HepG2 (cell line): Measurements from ENCODE around the gene CNNM2. TPM values are rescaled to one million over a fixed set of nuclear protein-coding genes. Genes with fewer than 3 reads are reported as not detected.

ENCODE experiments used
- ATAC-seq: fragments of 200-7000 bp; cut with Tn5 transposase; 3 replicates; pipeline ENCODE4 v1.9.1; 2020; ENCODE audit warnings: mild to moderate bottlenecking, moderate library complexity
- BruUV-seq: library from RNA; stranded (reverse); fragments of 400-500 nt; replicated peaks from 2 replicates; lab custom pipeline; 2021; lab: Mats Ljungman, UMichigan
- CTCF ChIA-PET: fragments of 300-600 bp; formaldehyde crosslinking; extraction: SDS; loops from one replicate; lab custom pipeline; 2021; ENCODE audit warnings: low total read pairs, inconsistent platforms, low intra/inter-chr PET ratio; lab: Yijun Ruan, JAX
- POLR2A ChIA-PET: fragments of 350-600 bp; sonication (Branson Sonifier 250); formaldehyde crosslinking; loops from one replicate; lab custom pipeline; 2020; ENCODE audit warnings: antibody characterized with exemption, inconsistent platforms; lab: Yijun Ruan, JAX
- DNase-seq: peaks from one replicate; pipeline ENCODE4 v3.0.0-alpha.2; 2015; ENCODE audit warnings: low spot score
- FAIRE-seq: peaks from 3 replicates; lab custom pipeline; 2011; peaks lifted over from hg19 to GRCh38; lab: Jason Lieb, UNC
- H2AFZ ChIP-seq: one replicate; pipeline ENCODE4 v1.6.1; 2011; ENCODE audit warnings: low read length, inconsistent platforms
- H3K27ac ChIP-seq: fragments of 300-600 bp; 3 replicates; pipeline ENCODE4 v1.8.0; 2011; ENCODE audit warnings: mixed run types, mild to moderate bottlenecking, mixed read lengths, low read length, inconsistent platforms; ENCODE audit not compliant: insufficient read depth; ENCODE audit errors: extremely low read length
- H3K27me3 ChIP-seq, 2 experiments: fragments of 200-600 bp in 1 of 2; 2 replicates in 1 of 2; 3 replicates in 1 of 2; pipeline versions ENCODE4 v1.6.0 to v1.8.0; 2011; ENCODE audit warnings: low read length in 2 of 2, mild to moderate bottlenecking in 2 of 2, moderate library complexity in 2 of 2, inconsistent platforms in 1 of 2; ENCODE audit not compliant: insufficient read depth in 2 of 2, control insufficient read depth in 1 of 2
- H3K36me3 ChIP-seq, 2 experiments: fragments of 200-600 bp in 1 of 2; replicated peaks in 1 of 2; 2 replicates in 1 of 2; 3 replicates in 1 of 2; pipeline versions ENCODE4 v1.5.1 to v1.8.0; 2011; ENCODE audit warnings: low read length in 2 of 2, inconsistent platforms in 1 of 2; ENCODE audit not compliant: insufficient read depth in 2 of 2, control insufficient read depth in 1 of 2
- H3K4me1 ChIP-seq: 2 replicates; pipeline ENCODE4 v1.5.1; 2012; ENCODE audit warnings: low read length, inconsistent platforms; ENCODE audit not compliant: insufficient read depth
- H3K4me2 ChIP-seq: 2 replicates; pipeline ENCODE4 v1.6.0; 2011; ENCODE audit warnings: low read depth, low read length, inconsistent platforms
- H3K4me3 ChIP-seq, 3 experiments: fragments of 200-600 bp in 1 of 3; sonication (generic), shearing (Covaris generic) in 1 of 3; replicated peaks in 1 of 3; 2 replicates each; pipeline ENCODE4 v1.5.1; 2011 to 2016; ENCODE audit warnings: low read length in 3 of 3, inconsistent platforms in 2 of 3, low read depth in 2 of 3, mild to moderate bottlenecking in 2 of 3, control low read depth in 1 of 3, mixed read lengths in 1 of 3; ENCODE audit not compliant: insufficient read depth in 1 of 3
- H3K79me2 ChIP-seq: one replicate; pipeline ENCODE4 v1.6.1; 2011; ENCODE audit warnings: low read length, inconsistent platforms; ENCODE audit not compliant: insufficient read depth
- H3K9ac ChIP-seq: 2 replicates; pipeline ENCODE4 v1.6.0; 2011; ENCODE audit warnings: mild to moderate bottlenecking, low read depth, low read length, inconsistent platforms; ENCODE audit not compliant: insufficient read depth
- H3K9me3 ChIP-seq: 2 replicates; pipeline ENCODE4 v1.5.1; 2012; ENCODE audit warnings: mild to moderate bottlenecking, low read length
- H4K20me1 ChIP-seq: 2 replicates; pipeline ENCODE4 v1.6.0; 2011; ENCODE audit warnings: inconsistent platforms, mild to moderate bottlenecking, low read length, moderate library complexity; ENCODE audit not compliant: insufficient read depth
- NCOA2 ChIP-seq: sonication (generic); formaldehyde crosslinking; IDR thresholded peaks from 2 replicates; pipeline ENCODE4 v1.8.0; 2022; ENCODE audit warnings: inconsistent platforms
- NR2F1 ChIP-seq, 2 experiments: fragments of 450-650 bp in 1 of 2; formaldehyde crosslinking in 1 of 2; IDR thresholded peaks; 2 replicates each; pipeline versions ENCODE4 v1.5.0 to v1.6.1; 2016 to 2020; ENCODE audit warnings: mild to moderate bottlenecking in 1 of 2, missing compliant biosample characterization in 1 of 2, missing genetic modification reagents in 1 of 2, moderate library complexity in 1 of 2
- POLR2AphosphoS5 ChIP-seq: IDR thresholded peaks from 2 replicates; pipeline ENCODE4 v1.6.1; 2012; ENCODE audit warnings: low read depth, low read length
- RAD21 ChIP-seq: fragments of 450-650 bp; formaldehyde crosslinking; IDR thresholded peaks from 2 replicates; pipeline ENCODE4 v1.5.0; 2020; ENCODE audit warnings: mild to moderate bottlenecking
- RBM22 ChIP-seq: fragments of 200-400 bp; formaldehyde crosslinking; optimal IDR thresholded peaks from 2 replicates; pipeline ENCODE3; 2017; ENCODE audit warnings: mild to moderate bottlenecking, low read length, moderate library complexity
- TARDBP ChIP-seq: sonication (generic); formaldehyde crosslinking; IDR thresholded peaks from 2 replicates; pipeline ENCODE4 v1.8.0; 2022; ENCODE audit warnings: mild to moderate bottlenecking, missing genetic modification reagents
- TEAD3 ChIP-seq: optimal IDR thresholded peaks from 2 replicates; pipeline ENCODE3; 2016; ENCODE audit warnings: borderline replicate concordance
- XRCC5 ChIP-seq: fragments of 200-400 bp; formaldehyde crosslinking; optimal IDR thresholded peaks from 2 replicates; pipeline ENCODE3; 2017; ENCODE audit warnings: mild to moderate bottlenecking, low read length
- ZBTB44 ChIP-seq: sonication (generic); formaldehyde crosslinking; IDR thresholded peaks from 2 replicates; pipeline ENCODE4 v1.4.0; 2020; ENCODE audit warnings: missing genetic modification reagents
- ZEB1 ChIP-seq: IDR thresholded peaks from 2 replicates; pipeline ENCODE4 v1.6.1; 2012; ENCODE audit warnings: mild to moderate bottlenecking, low read depth, inconsistent platforms; ENCODE audit not compliant: insufficient replicate concordance
- ZFX ChIP-seq: sonication (generic); formaldehyde crosslinking; IDR thresholded peaks from 2 replicates; pipeline ENCODE4 v1.4.0; 2020; ENCODE audit warnings: mild to moderate bottlenecking, low read depth, missing genetic modification reagents, moderate library complexity
- ZNF24 ChIP-seq: fragments of 450-650 bp; IDR thresholded peaks from 2 replicates; pipeline ENCODE4 v1.6.1; 2017; ENCODE audit warnings: antibody characterized with exemption, mild to moderate bottlenecking
- ZNF841 ChIP-seq: sonication (generic); formaldehyde crosslinking; IDR thresholded peaks from 2 replicates; pipeline ENCODE4 v1.8.1; 2023; ENCODE audit warnings: missing genetic modification reagents, borderline replicate concordance
- WGBS: methylation state at CpG from one replicate; pipeline ENCODE4 v1.1.6; 2017; ENCODE audit warnings: low lambda C conversion rate; 5-methylcytosine and 5-hydroxymethylcytosine counted together
- in situ Hi-C: cut with HindIII; loops from 2 replicates; pipeline ENCODE4 v1.10.0; 2017; ENCODE audit warnings: low pct_unique_long_range_greater_than_20kb; ENCODE audit not compliant: extremely low pct_ligation_motif_present
- intact Hi-C: fragments of 100-400 bp; cut with micrococcal nuclease; formaldehyde crosslinking; loops from one replicate; pipeline ENCODE4 v1.10.0; 2022; ENCODE audit not compliant: unreplicated experiment
- polyA plus RNA-seq, 8 experiments: library from polyadenylated mRNA; depleted of rRNA in 3 of 8; stranded (reverse) in 7 of 8; unstranded in 1 of 8; fragments of >200 nt; fragmentation: Illumina TruSeq in 4 of 8; extraction: Trizol in 4 of 8; gene quantifications; 2 replicates each; pipeline versions ENCODE4 v1.2.1 to v1.2.3, GENCODE V29; 2011 to 2016; ENCODE audit warnings: low read depth in 4 of 8, missing spikeins in 1 of 8, mixed read lengths in 1 of 8; ENCODE audit not compliant: insufficient read depth in 1 of 8
- total RNA-seq, 5 experiments: library from RNA; depleted of rRNA; stranded (reverse); fragments of >200 nt; fragmentation: Illumina TruSeq; extraction: Trizol; gene quantifications; 2 replicates each; pipeline ENCODE4 v1.2.3, GENCODE V29; 2016; ENCODE audit warnings: low read depth in 1 of 5
- TF ChIP-seq, protein P1 (sequence below): sonication (generic); formaldehyde crosslinking; IDR thresholded peaks from 2 replicates; pipeline ENCODE4 v1.5.0; 2020; ENCODE audit warnings: missing genetic modification reagents, mild to moderate bottlenecking, borderline replicate concordance
- TF ChIP-seq, protein P2 (sequence below): sonication (generic); formaldehyde crosslinking; IDR thresholded peaks from 2 replicates; pipeline ENCODE4 v1.8.1; 2023; ENCODE audit warnings: mild to moderate bottlenecking, missing genetic modification reagents
- TF ChIP-seq, protein P3 (sequence below): sonication (generic); formaldehyde crosslinking; IDR thresholded peaks from 2 replicates; pipeline ENCODE4 v1.9.0; 2021; ENCODE audit warnings: missing genetic modification reagents, borderline replicate concordance

Gene CNNM2
- total and polyA plus RNA-seq, 2 of the 13 experiments (the other 11 are each of a cell fraction or from before 2014, with no cell fraction given), result 7.1 to 9.0 TPM

GRCh38 chr10:103083266-103083976 is 165.3 kb downstream of the CNNM2 start (continued):
- TF ChIP-seq, protein P1, sequence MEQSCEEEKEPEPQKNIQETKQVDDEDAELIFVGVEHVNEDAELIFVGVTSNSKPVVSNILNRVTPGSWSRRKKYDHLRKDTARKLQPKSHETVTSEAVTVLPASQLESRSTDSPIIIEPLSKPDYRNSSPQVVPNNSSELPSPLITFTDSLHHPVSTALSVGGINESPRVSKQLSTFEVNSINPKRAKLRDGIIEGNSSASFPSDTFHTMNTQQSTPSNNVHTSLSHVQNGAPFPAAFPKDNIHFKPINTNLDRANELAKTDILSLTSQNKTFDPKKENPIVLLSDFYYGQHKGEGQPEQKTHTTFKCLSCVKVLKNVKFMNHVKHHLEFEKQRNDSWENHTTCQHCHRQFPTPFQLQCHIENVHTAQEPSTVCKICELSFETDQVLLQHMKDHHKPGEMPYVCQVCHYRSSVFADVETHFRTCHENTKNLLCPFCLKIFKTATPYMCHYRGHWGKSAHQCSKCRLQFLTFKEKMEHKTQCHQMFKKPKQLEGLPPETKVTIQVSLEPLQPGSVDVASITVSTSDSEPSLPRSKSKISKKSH, result no peak
- TF ChIP-seq XRCC5 (peak; percentile 62), TEAD3 (peak; percentile 80), RAD21 (CRISPR knock-in tag) (no peak), ZEB1 (peak; percentile 35), NR2F1 (CRISPR knock-in tag; IDR thresholded peaks at IDR 0.05) (no peak), ZBTB44 (CRISPR knock-in tag) (no peak), ZNF841 (no peak), ZNF24 (no peak)
- TF ChIP-seq, all 625 proteins: peak for 49

- 73% methylated on average over 5 of the region's 5 CpGs for WGBS
- intact Hi-C loops, result loop anchor here (5.0 kb wide), 1 partner anchor 158 kb away; no protein-coding TSS in a partner anchor
Measured at GRCh38 chr10:103083977-103084320, 165.9 kb downstream of the CNNM2 start.

More at GRCh38 chr10:103083977-103084320, 165.9 kb downstream of the CNNM2 start:
- in situ Hi-C loops, result loop anchor here (10.0 kb wide), 1 partner anchor 161 kb away; the partner anchor contains the start of gene RPEL1
- BruUV-seq, result no TSS peak
- no peak overlapping the region for H2AFZ ChIP-seq
- no peak for DNase-seq
- H3K79me2 ChIP-seq, result no peaks in the 10 kb centered on the region
- no peak overlapping the region for H3K4me3 ChIP-seq
- ChIA-PET POLR2A (no interaction called here), CTCF (no interaction called here)
- no peak for FAIRE-seq
- H3K4me1 ChIP-seq, result peaks cover 55% of the 10 kb centered on the region
- no peaks in the 10 kb centered on the region for H3K27me3 ChIP-seq
- no peak overlapping the region for H3K9ac ChIP-seq
- H3K4me2 ChIP-seq, result peak overlapping the region; percentile 51
- no peaks in the 10 kb centered on the region for H4K20me1 ChIP-seq
- H3K27ac ChIP-seq, result peak overlapping the region; percentile 57
- ATAC-seq, result no peak
- no peaks in the 10 kb centered on the region for H3K9me3 ChIP-seq
- H3K36me3 ChIP-seq, result peaks cover 8 to 16% of the 10 kb centered on the region in 2 experiments
- TF ChIP-seq RBM22 (peak; percentile 1), TARDBP (CRISPR knock-in tag) (0 out of 2 replicates have a peak, but pooled peaks have one; percentile 3), POLR2AphosphoS5 (peak; percentile 4; the same call in 1 of the 2 replicates), ZFX (peak; percentile 11; the same call in 1 of the 2 replicates), NCOA2 (no peak)
- TF ChIP-seq, protein P2, sequence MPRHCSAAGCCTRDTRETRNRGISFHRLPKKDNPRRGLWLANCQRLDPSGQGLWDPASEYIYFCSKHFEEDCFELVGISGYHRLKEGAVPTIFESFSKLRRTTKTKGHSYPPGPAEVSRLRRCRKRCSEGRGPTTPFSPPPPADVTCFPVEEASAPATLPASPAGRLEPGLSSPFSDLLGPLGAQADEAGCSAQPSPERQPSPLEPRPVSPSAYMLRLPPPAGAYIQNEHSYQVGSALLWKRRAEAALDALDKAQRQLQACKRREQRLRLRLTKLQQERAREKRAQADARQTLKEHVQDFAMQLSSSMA, result 0 out of 2 replicates have a peak, but pooled peaks have one; percentile 4
- TF ChIP-seq, protein P3, sequence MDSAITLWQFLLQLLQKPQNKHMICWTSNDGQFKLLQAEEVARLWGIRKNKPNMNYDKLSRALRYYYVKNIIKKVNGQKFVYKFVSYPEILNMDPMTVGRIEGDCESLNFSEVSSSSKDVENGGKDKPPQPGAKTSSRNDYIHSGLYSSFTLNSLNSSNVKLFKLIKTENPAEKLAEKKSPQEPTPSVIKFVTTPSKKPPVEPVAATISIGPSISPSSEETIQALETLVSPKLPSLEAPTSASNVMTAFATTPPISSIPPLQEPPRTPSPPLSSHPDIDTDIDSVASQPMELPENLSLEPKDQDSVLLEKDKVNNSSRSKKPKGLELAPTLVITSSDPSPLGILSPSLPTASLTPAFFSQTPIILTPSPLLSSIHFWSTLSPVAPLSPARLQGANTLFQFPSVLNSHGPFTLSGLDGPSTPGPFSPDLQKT (CRISPR knock-in tag), result no peak
